T-helper 1 cell treated with Interleukin-12 subunit alpha and Interleukin-12 subunit beta and Interleukin-4 antibody, amounts not matched to agents 30 ng/mL and 1 ng/mL, for 36 hours (primary cell): ENCODE data around the gene DNAI2. TPM values are rescaled to one million over a fixed set of nuclear protein-coding genes. Genes with fewer than 3 reads are reported as not detected.

ENCODE experiments used
- intact Hi-C: fragments of 100-400 bp; cut with micrococcal nuclease; formaldehyde crosslinking; loops from one replicate; pipeline ENCODE4 v1.15.1; 2024
- total RNA-seq: library from RNA; stranded (reverse); gene quantifications from 2 replicates; pipeline ENCODE4 v1.2.3, GENCODE V29; 2022

DNAI2 gene
- total RNA-seq, 1 donor from 2014 or later = 0.69 TPM

GRCh38 chr17:74274709-74275340 is 791 bp downstream of the DNAI2 start:
- intact Hi-C loops = no loop called here

- intact Hi-C loops = no loop called here
Observed at GRCh38 chr17:74276051-74276476, 2.0 kb downstream of the DNAI2 start.

GRCh38 chr17:74276541-74277009 is 2.5 kb downstream of the DNAI2 start:
- intact Hi-C loops = no loop called here

GRCh38 chr17:74277935-74278334 is 3.9 kb downstream of the DNAI2 start:
- intact Hi-C loops = no loop called here

GRCh38 chr17:74279617-74280016 is 5.6 kb downstream of the DNAI2 start:
- intact Hi-C loops = loop anchor here (1.0 to 5.0 kb wide), 2 partner anchors 66 to 463 kb away; partner anchors contain the start of gene TTYH2

GRCh38 chr17:74280093-74280513 is 6.1 kb downstream of the DNAI2 start:
- intact Hi-C loops = loop anchor here (1.0 to 5.0 kb wide), 2 partner anchors 67 to 462 kb away; partner anchors contain the start of gene TTYH2

GRCh38 chr17:74281799-74282198 is 7.8 kb downstream of the DNAI2 start:
- intact Hi-C loops = loop anchor here (2.0 to 5.0 kb wide), 2 partner anchors 79 to 461 kb away; partner anchors contain the start of gene RPL38

- intact Hi-C loops = loop anchor here (2.0 to 5.0 kb wide), 2 partner anchors 79 to 460 kb away; partner anchors contain the start of gene RPL38
Observed at GRCh38 chr17:74282274-74282586, 8.2 kb downstream of the DNAI2 start.

- intact Hi-C loops = loop anchor here (2.0 to 5.0 kb wide), 2 partner anchors 80 to 460 kb away; partner anchors contain the start of gene RPL38
Observed at GRCh38 chr17:74282587-74283370, 8.7 kb downstream of the DNAI2 start.

GRCh38 chr17:74283371-74283673 is 9.3 kb downstream of the DNAI2 start:
- intact Hi-C loops = loop anchor here (2.0 to 5.0 kb wide), 2 partner anchors 81 to 459 kb away; partner anchors contain the start of gene RPL38

- intact Hi-C loops = no loop called here
Observed at GRCh38 chr17:74287031-74287602, 13.1 kb downstream of the DNAI2 start.

GRCh38 chr17:74288785-74289184 is 14.8 kb downstream of the DNAI2 start:
- intact Hi-C loops = no loop called here

GRCh38 chr17:74289688-74290087 is 15.7 kb downstream of the DNAI2 start:
- intact Hi-C loops = no loop called here

GRCh38 chr17:74290340-74290739 is 16.3 kb downstream of the DNAI2 start:
- intact Hi-C loops = no loop called here

- intact Hi-C loops = loop anchor here (1.0 kb wide), 1 partner anchor 39 kb away; no protein-coding TSS in a partner anchor
Observed at GRCh38 chr17:74292495-74292894, 18.5 kb downstream of the DNAI2 start.

- intact Hi-C loops = loop anchor here (1.0 kb wide), 1 partner anchor 86 kb away; no protein-coding TSS in a partner anchor
Observed at GRCh38 chr17:74295625-74296547, 21.9 kb downstream of the DNAI2 start.

- intact Hi-C loops = loop anchor here (1.0 kb wide), 1 partner anchor 86 kb away; no protein-coding TSS in a partner anchor
Observed at GRCh38 chr17:74296548-74296936, 22.5 kb downstream of the DNAI2 start.

GRCh38 chr17:74297941-74298340 is 23.9 kb downstream of the DNAI2 start:
- intact Hi-C loops = no loop called here

GRCh38 chr17:74298778-74299177 is 24.7 kb downstream of the DNAI2 start:
- intact Hi-C loops = no loop called here

GRCh38 chr17:74299226-74300009 is 25.4 kb downstream of the DNAI2 start:
- intact Hi-C loops = loop anchor here (2.0 kb wide), 1 partner anchor 69 kb away; no protein-coding TSS in a partner anchor
